Endodermal cell (in vitro differentiated cells): Measurements from ENCODE around the gene CCSER1. TPM values are rescaled to one million over a fixed set of nuclear protein-coding genes. Genes with fewer than 3 reads are reported as not detected.

Experiments used
- DNase-seq: peaks from one replicate; pipeline ENCODE4 v3.0.0-alpha.2; 2017
- H3K27ac ChIP-seq: 2 replicates; pipeline ENCODE4 v1.5.1; 2013; ENCODE audit warnings: mild to moderate bottlenecking, low read depth, low read length, moderate library complexity
- H3K27me3 ChIP-seq: 2 replicates; pipeline ENCODE4 v1.6.1; 2013; ENCODE audit warnings: mild to moderate bottlenecking, low read length, moderate library complexity; ENCODE audit not compliant: insufficient read depth, control insufficient read depth, poor library complexity, severe bottlenecking
- H3K36me3 ChIP-seq: 2 replicates; pipeline ENCODE4 v1.7.0; 2013; ENCODE audit warnings: mild to moderate bottlenecking, low read length, moderate library complexity; ENCODE audit not compliant: control insufficient read depth, insufficient read depth
- H3K4me1 ChIP-seq: one replicate; pipeline ENCODE4 v1.7.0; 2013; ENCODE audit warnings: low read length; ENCODE audit not compliant: control insufficient read depth, insufficient read depth
- H3K4me3 ChIP-seq: 2 replicates; pipeline ENCODE4 v1.5.1; 2013; ENCODE audit warnings: mild to moderate bottlenecking, low read length, moderate library complexity
- H3K9ac ChIP-seq: 2 replicates; pipeline ENCODE4 v1.6.1; 2013; ENCODE audit warnings: mild to moderate bottlenecking, low read length, moderate library complexity; ENCODE audit not compliant: poor library complexity, severe bottlenecking; ENCODE audit errors: extremely low read depth
- H3K9me3 ChIP-seq: 2 replicates; pipeline ENCODE4 v1.6.1; 2013; ENCODE audit warnings: mild to moderate bottlenecking, low read length, moderate library complexity; ENCODE audit not compliant: control insufficient read depth
- H3K27ac Mint-ChIP-seq: 2 replicates; pipeline ENCODE4 v1.8.0; 2020; ENCODE audit warnings: mixed read lengths
- H3K27me3 Mint-ChIP-seq: 2 replicates; pipeline ENCODE4 v1.8.0; 2021; ENCODE audit warnings: mild to moderate bottlenecking, mixed read lengths; ENCODE audit not compliant: insufficient read depth
- H3K36me3 Mint-ChIP-seq: 2 replicates; pipeline ENCODE4 v1.8.0; 2020; ENCODE audit warnings: low read depth, mixed read lengths
- H3K4me1 Mint-ChIP-seq: 2 replicates; pipeline ENCODE4 v1.8.0; 2020; ENCODE audit warnings: mixed read lengths
- H3K4me3 Mint-ChIP-seq: 2 replicates; pipeline ENCODE4 v1.8.0; 2020; ENCODE audit warnings: mild to moderate bottlenecking, moderate library complexity, mixed read lengths
- H3K9me3 Mint-ChIP-seq: 2 replicates; pipeline ENCODE4 v1.8.0; 2020; ENCODE audit warnings: mild to moderate bottlenecking, mixed read lengths
- CTCF ChIP-seq: fragments of 200-600 bp; sonication (generic); conservative IDR thresholded peaks from 2 replicates; pipeline ENCODE4 v1.5.0; 2021; ENCODE audit warnings: antibody characterized with exemption, mild to moderate bottlenecking
- WGBS, 2 experiments: methylation state at CpG; one replicate each; pipeline versions ENCODE4 v1.1.5 to v1.1.7; 2013; ENCODE audit warnings: missing lambda C conversion rate in 2 of 2, mixed read lengths in 1 of 2; ENCODE audit not compliant: insufficient coverage in 1 of 2, insufficient read length in 1 of 2; 5-methylcytosine and 5-hydroxymethylcytosine counted together
- total RNA-seq, 2 donors: library from RNA; stranded (reverse); fragmentation: NEBNext Ultra II Directional in 1 of 2; extraction: Animal tissue kit (Norgen Biotek cat#: 25700) in 1 of 2; gene quantifications; 2 replicates in 1 of 2; 3 replicates in 1 of 2; pipeline ENCODE4 v1.2.1, GENCODE V29; 2021

CCSER1 gene
- total RNA-seq, 2 donors from 2014 or later, result 1.1 to 2.2 TPM

- Histone ChIP-seq H3K36me3 (no peaks in the 10 kb centered on the region), H3K27me3 (no peaks in the 10 kb centered on the region), H3K4me1 (peaks cover 8% of the 10 kb centered on the region), H3K27ac (no peak overlapping the region), H3K9ac (no peak overlapping the region), H3K9me3 (no peaks in the 10 kb centered on the region), H3K4me3 (no peak overlapping the region)
- no peak for DNase-seq
- Mint-ChIP-seq H3K4me3 (no peak overlapping the region), H3K36me3 (no peaks in the 10 kb centered on the region), H3K27me3 (no peaks in the 10 kb centered on the region), H3K9me3 (no peaks in the 10 kb centered on the region), H3K27ac (no peak overlapping the region), H3K4me1 (peaks cover 3% of the 10 kb centered on the region)
- WGBS, 2 experiments, result 94 to 97% methylated on average over 10 of the region's 10 CpGs
- TF ChIP-seq CTCF, result no peak
These were observed 591.7 kb downstream of the CCSER1 start for GRCh38 chr4:90718931-90719330.

DNA sequence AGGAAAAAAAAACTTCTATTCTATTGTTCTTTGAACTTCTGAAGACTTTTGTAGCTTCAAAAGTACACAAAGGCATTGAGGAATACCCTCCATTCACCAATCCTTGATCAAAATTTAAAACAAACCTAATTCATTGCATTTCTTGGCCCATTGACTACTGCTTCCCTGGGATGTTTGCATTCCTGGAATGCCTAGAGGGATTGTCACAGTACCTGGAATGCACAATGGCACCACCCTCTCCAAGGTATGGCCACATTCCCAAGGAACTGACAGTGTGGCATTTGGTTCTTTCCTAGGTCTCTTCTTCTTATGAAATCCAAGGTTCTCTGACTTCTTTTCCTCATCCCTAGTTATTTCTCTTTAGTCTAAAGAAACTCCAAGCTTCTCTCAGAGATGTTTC is 600.7 kb downstream of the CCSER1 start:
- no peaks in the 10 kb centered on the region for H3K27me3 ChIP-seq
- H3K27ac ChIP-seq, result no peak overlapping the region
- H3K4me1 Mint-ChIP-seq, result peaks cover 12% of the 10 kb centered on the region
- H3K9me3 ChIP-seq, result no peaks in the 10 kb centered on the region
- TF ChIP-seq CTCF, result no peak
- no peaks in the 10 kb centered on the region for H3K36me3 Mint-ChIP-seq
- peaks cover 10% of the 10 kb centered on the region for H3K4me1 ChIP-seq
- peak; percentile 85 for DNase-seq
- H3K27me3 Mint-ChIP-seq, result no peaks in the 10 kb centered on the region
- no peaks in the 10 kb centered on the region for H3K9me3 Mint-ChIP-seq
- H3K27ac Mint-ChIP-seq, result peak overlapping the region; percentile 95
- no peak overlapping the region for H3K4me3 Mint-ChIP-seq
- peak overlapping the region; percentile 33 for H3K4me3 ChIP-seq
- H3K36me3 ChIP-seq, result no peaks in the 10 kb centered on the region
- peak overlapping the region; percentile 48 for H3K9ac ChIP-seq

- Histone ChIP-seq H3K9ac (no peak overlapping the region), H3K4me3 (no peak overlapping the region), H3K36me3 (no peaks in the 10 kb centered on the region), H3K4me1 (peaks cover 10% of the 10 kb centered on the region), H3K27me3 (no peaks in the 10 kb centered on the region), H3K9me3 (no peaks in the 10 kb centered on the region), H3K27ac (no peak overlapping the region)
- peaks cover 12% of the 10 kb centered on the region for H3K4me1 Mint-ChIP-seq
- WGBS, 2 experiments, result 96 to 100% methylated on average over 1 of the region's 1 CpG
- no peak for TF ChIP-seq CTCF
- no peaks in the 10 kb centered on the region for H3K9me3 Mint-ChIP-seq
- H3K27ac Mint-ChIP-seq, result no peak overlapping the region
- H3K36me3 Mint-ChIP-seq, result no peaks in the 10 kb centered on the region
- DNase-seq, result no peak
- no peak overlapping the region for H3K4me3 Mint-ChIP-seq
- H3K27me3 Mint-ChIP-seq, result no peaks in the 10 kb centered on the region
These were observed 603.6 kb downstream of the CCSER1 start for GRCh38 chr4:90730752-90731151.
